Raji (cell line): ENCODE data around the gene TEX22.

Source experiments
- POLR2A ChIP-seq: IDR thresholded peaks from 2 replicates; pipeline ENCODE4 v1.6.1; 2011; ENCODE audit warnings: low read depth, low read length, control low read depth; ENCODE audit not compliant: insufficient read depth

Gene TEX22

GRCh38 chr14:105419195-105420091 is 21.1 kb downstream of the TEX22 start, which contains the start of gene MTA1:
TSS of gene MTA1 (plus strand) at chr14:105419827. CDS start at chr14:105420036, 209 bp downstream.
- TF ChIP-seq POLR2A = peak; percentile 56

DNA sequence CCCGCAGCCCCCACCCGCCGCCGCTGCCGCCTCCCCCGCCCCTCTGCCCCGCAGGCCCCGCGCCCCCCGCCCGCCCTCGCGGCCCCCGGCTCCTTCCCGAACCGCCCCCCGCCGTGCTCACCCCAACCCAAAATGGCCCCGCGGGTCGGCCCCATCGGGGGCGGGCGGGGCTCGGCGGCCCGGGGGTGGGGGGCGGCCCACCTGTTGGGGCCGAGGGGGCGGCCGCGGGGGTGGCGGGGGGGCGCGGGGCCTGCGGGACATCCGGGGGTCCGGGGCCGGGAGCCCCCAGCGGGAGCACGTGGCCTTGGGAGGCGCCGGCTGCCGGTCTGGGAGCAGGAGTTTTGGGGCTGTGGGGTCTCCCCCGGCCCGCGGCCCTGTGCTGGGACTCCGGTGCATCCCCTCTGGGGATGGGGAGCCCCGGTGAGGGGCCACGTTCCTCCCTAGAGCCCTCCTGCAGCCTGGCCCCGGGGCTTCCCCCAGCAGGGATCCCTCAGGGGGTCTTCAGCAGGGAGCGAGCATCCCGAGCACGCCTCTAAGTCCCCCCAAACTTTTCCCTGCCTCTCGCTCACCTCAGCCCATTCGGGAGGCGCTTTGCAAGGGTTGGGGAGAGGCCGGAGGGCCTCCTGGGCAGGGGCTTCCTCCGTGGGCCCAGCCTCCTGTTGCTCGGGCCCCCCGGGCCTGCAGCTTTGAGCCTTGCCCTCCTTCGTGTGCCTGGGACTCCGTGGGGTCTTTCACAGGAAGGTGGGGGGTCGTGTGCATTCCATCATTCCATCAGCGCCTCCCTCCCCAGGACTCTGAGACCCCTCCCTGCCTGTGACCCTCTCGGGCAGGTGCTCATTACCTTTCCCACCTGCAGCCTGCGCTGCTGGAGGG is 22.0 kb downstream of the TEX22 start:
- TF ChIP-seq POLR2A = 0 out of 2 replicates have a peak, but pooled peaks have one; percentile 33

DNA sequence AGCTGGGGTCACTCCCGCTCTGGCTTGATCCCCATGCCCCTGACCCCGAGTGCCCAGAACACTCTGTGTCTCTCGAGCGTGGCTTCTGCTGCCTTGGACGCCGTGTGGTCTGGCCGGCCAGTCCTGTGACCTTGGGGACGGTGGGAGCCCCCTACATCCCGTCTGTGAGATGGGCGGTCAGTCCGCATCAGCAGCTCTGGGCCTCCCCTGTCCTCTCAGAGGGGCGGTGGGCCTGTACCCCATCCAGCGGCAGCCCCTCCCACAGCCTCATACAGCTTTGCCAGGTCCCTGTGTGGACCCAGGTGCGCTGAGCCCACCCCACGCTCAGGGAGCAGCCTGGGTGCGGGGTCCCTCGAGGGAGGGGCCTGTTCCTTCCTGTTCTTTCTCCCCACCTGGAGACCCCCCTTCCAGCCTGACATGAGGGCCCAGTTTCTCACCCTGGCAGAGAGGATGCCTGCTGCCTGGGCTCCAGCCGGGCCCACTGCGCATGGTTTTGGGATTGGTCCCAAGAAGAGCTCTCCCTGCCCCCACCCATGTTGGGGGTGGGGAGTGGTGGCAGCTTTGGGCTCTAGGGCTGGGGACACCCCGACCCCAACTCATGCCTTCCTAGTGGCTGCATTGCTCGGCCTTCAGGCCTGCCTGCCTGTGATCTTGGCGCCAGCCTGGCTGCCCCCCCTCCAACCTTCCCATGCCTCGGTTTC is 22.8 kb downstream of the TEX22 start:
- no peak for TF ChIP-seq POLR2A

DNA sequence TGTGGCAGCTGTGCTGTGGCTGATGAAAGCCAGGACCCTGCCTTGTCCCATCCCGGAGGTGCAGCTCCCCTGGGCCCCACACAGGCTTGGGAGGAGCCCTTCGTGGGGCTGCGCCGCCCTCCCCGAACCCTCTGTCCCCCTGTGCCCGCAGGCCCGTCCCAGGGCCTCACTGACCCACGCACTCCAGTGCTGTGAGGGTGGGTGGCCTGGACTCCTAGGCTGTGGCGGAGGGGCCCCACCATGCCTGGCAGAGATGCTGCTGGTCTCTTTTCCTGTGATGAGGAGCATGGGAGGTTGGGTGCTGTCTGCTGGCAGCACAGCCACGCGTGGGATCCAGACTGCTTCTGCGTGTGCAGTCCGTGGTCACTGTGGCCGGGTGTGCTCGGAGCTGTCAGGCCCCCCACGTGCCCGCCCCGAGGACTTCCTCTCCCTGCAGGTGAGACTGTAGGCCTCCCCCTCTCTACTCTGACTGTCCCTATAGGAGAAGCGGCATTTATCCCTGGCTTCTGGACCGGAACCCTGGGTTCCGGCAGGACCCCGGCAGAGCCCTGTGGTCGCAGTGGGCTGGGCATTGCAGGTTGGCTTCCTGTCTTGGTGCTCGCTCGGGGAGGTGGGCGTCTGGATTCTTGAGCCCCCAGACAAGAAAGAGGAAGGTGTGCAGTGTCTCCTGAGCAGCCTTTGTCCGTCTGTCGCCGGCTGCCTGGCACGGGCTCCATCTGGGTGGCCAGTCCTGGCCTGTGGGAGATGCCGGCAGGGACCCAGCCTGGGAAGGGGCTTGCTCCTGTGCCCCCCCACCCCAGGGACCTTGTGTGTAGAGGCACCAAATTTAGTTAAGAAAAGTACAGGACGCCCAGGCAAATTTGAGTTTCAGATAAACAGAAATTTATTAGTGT is 23.6 kb downstream of the TEX22 start:
- no peak for TF ChIP-seq POLR2A

GRCh38 chr14:105422695-105423487 is 24.6 kb downstream of the TEX22 start:
- no peak for TF ChIP-seq POLR2A

GRCh38 chr14:105423488-105424195 is 25.3 kb downstream of the TEX22 start:
- TF ChIP-seq POLR2A = no peak

DNA sequence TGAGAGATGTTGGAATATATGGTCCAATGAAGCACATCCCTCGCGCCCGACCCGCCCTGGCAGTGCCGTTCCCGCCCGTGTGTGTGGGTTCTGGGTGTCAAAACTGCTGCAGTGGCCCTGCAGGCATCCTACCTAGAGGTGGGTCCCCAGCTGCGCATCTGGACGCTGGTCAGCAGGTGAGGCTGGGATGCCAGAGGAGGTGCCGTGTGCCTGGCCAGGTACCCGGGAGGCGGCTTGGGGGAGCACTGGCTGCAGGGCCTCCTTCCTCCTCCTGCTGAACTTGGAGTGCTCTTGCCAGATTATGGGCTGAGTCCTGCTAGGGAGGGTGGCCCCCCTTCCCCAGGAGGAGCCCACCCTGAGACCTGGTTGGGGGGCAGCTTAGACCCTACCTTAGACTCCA is 26.5 kb downstream of the TEX22 start:
- TF ChIP-seq POLR2A = no peak

- no peak for TF ChIP-seq POLR2A
Observed at GRCh38 chr14:105425823-105426247, 27.5 kb downstream of the TEX22 start.

DNA sequence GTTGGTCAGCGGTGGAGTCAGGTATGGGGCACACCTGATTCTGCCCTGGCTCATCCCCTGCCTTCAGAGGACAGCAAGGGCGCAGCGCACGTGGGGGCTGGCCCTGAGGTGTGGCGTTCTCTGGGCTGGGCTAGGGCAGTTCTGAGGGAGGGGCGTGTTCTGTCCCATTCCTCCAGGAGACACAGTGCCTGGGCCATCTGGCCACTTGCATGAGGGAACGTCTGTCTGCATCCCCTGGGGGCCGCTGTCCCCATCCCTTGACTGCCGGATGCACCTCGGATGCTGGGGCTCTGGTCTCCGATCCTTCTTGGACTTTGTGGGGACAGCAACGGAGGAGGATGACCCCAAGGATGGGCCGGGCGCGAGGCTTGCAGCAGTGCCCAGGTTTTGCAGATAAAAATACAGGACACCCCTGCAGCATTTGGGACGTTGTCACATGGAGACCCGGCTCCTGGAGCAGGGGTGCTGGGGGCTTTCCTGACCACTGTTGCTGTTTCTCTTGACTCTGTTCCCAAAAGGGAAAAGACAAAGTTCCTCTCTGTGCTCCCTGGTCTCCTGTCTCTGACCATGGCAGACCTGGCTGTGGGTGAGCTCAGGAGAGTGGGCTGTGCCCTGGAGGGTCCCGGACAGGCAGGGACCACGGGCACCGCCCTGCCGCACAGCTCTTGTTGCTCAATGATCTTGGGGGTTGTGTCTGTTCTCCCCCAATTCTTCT is 28.2 kb downstream of the TEX22 start:
- no peak for TF ChIP-seq POLR2A

GRCh38 chr14:105427412-105427811 is 29.1 kb downstream of the TEX22 start:
- TF ChIP-seq POLR2A = no peak

GRCh38 chr14:105427936-105428485 is 29.7 kb downstream of the TEX22 start:
- no peak for TF ChIP-seq POLR2A

- no peak for TF ChIP-seq POLR2A
Observed at GRCh38 chr14:105430042-105430441, 31.7 kb downstream of the TEX22 start.
